CD4-positive, alpha-beta T cell treated with Interleukin-2 at 100 ng/mL for 4 hours (primary cell): ENCODE measurements around the gene MKLN1.
"Not testable (repeated sequence)": the region's sequence is repeated elsewhere in the genome, so short reads cannot be mapped to it uniquely, and the experiment has no call there.

ENCODE experiments used
- DNase-seq: peaks from one replicate; pipeline ENCODE4 v3.0.0-alpha.2; 2020; ENCODE audit warnings: low spot score

The MKLN1 gene

GRCh38 chr7:131462715-131463114 lies 135.0 kb downstream of the MKLN1 start:
- not testable (repeated sequence) for DNase-seq

- no peak for DNase-seq
Measured at GRCh38 chr7:131466735-131467365, 139.2 kb downstream of the MKLN1 start.

GRCh38 chr7:131467788-131468187 lies 140.1 kb downstream of the MKLN1 start:
- DNase-seq: no peak

GRCh38 chr7:131471250-131472004 lies 143.8 kb downstream of the MKLN1 start:
- DNase-seq: no peak

GRCh38 chr7:131476740-131477139 lies 149.1 kb downstream of the MKLN1 start:
- no peak for DNase-seq

- DNase-seq: no peak
Measured at GRCh38 chr7:131480384-131481315, 153.0 kb downstream of the MKLN1 start.

GRCh38 chr7:131482800-131483199 lies 155.1 kb downstream of the MKLN1 start:
- no peak for DNase-seq

- DNase-seq: no peak
Measured at GRCh38 chr7:131483586-131483985, 155.9 kb downstream of the MKLN1 start.

GRCh38 chr7:131486346-131486745 lies 158.7 kb downstream of the MKLN1 start:
- no peak for DNase-seq

GRCh38 chr7:131487217-131487616 lies 159.5 kb downstream of the MKLN1 start:
- DNase-seq: no peak

GRCh38 chr7:131488361-131488760 lies 160.7 kb downstream of the MKLN1 start:
- DNase-seq: no peak

GRCh38 chr7:131489196-131489595 lies 161.5 kb downstream of the MKLN1 start:
- DNase-seq: no peak

- DNase-seq: no peak
Measured at GRCh38 chr7:131489881-131490280, 162.2 kb downstream of the MKLN1 start.

GRCh38 chr7:131493081-131493480 lies 165.4 kb downstream of the MKLN1 start:
- DNase-seq: no peak

- DNase-seq: no peak
Measured at GRCh38 chr7:131493581-131493980, 165.9 kb downstream of the MKLN1 start.

GRCh38 chr7:131494182-131494581 lies 166.5 kb downstream of the MKLN1 start:
- no peak for DNase-seq

- DNase-seq: no peak
Measured at GRCh38 chr7:131495669-131496498, 168.2 kb downstream of the MKLN1 start.

- no peak for DNase-seq
Measured at GRCh38 chr7:131497454-131497853, 169.8 kb downstream of the MKLN1 start.

GRCh38 chr7:131498237-131498885 lies 170.7 kb downstream of the MKLN1 start:
- DNase-seq: no peak

- DNase-seq: no peak
Measured at GRCh38 chr7:131499801-131500200, 172.1 kb downstream of the MKLN1 start.

GRCh38 chr7:131500357-131500756 lies 172.7 kb downstream of the MKLN1 start:
- DNase-seq: no peak
